Loucy (cell line): Measurements from ENCODE around the gene CTAG2.
"Not testable (repeated sequence)": the region's sequence is repeated elsewhere in the genome, so short reads cannot be mapped to it uniquely, and the experiment has no call there.

Experiments
- H2AFZ ChIP-seq: fragments of 200-600 bp; sonication (generic); 2 replicates; pipeline ENCODE4 v1.6.0; 2016; ENCODE audit warnings: antibody characterized with exemption, mild to moderate bottlenecking, low read length, moderate library complexity
- H3F3A ChIP-seq: fragments of 200-600 bp; 2 replicates; pipeline ENCODE4 v1.6.0; 2016; ENCODE audit warnings: antibody characterized with exemption, low read depth, mild to moderate bottlenecking
- H3K27me3 ChIP-seq: fragments of 200-600 bp; sonication (generic); 2 replicates; pipeline ENCODE4 v1.6.1; 2014; ENCODE audit warnings: low read length, mild to moderate bottlenecking; ENCODE audit not compliant: insufficient read depth, poor library complexity, severe bottlenecking
- H3K36me3 ChIP-seq: fragments of 200-600 bp; sonication (generic); 2 replicates; pipeline ENCODE4 v1.6.1; 2016; ENCODE audit warnings: low read length; ENCODE audit not compliant: insufficient read depth
- H3K4me1 ChIP-seq: fragments of 200-600 bp; sonication (generic); 2 replicates; pipeline ENCODE4 v1.5.1; 2014; ENCODE audit warnings: low read length, mild to moderate bottlenecking; ENCODE audit not compliant: insufficient read depth, poor library complexity, severe bottlenecking
- H3K4me2 ChIP-seq: fragments of 200-600 bp; sonication (generic); 2 replicates; pipeline ENCODE4 v1.6.0; 2014; ENCODE audit warnings: antibody characterized with exemption, low read length, low read depth, mild to moderate bottlenecking; ENCODE audit not compliant: poor library complexity, severe bottlenecking
- H3K4me3 ChIP-seq: fragments of 200-600 bp; sonication (generic); 2 replicates; pipeline ENCODE4 v1.5.1; 2014; ENCODE audit warnings: low read length, mild to moderate bottlenecking, mixed read lengths; ENCODE audit not compliant: poor library complexity, severe bottlenecking
- H3K79me2 ChIP-seq: fragments of 200-600 bp; sonication (generic); 2 replicates; pipeline ENCODE4 v1.6.1; 2014; ENCODE audit warnings: low read length; ENCODE audit not compliant: insufficient read depth
- H3K9ac ChIP-seq: fragments of 200-600 bp; sonication (generic); 2 replicates; pipeline ENCODE4 v1.6.0; 2014; ENCODE audit warnings: mild to moderate bottlenecking, low read depth, low read length, moderate library complexity; ENCODE audit not compliant: poor library complexity, severe bottlenecking
- H3K9me2 ChIP-seq: fragments of 200-600 bp; sonication (generic); replicated peaks from 2 replicates; pipeline ENCODE4 v1.6.1; 2016; ENCODE audit warnings: low read depth, low read length, mixed read lengths
- H3K9me3 ChIP-seq: fragments of 200-600 bp; sonication (generic); 2 replicates; pipeline ENCODE4 v1.6.1; 2014; ENCODE audit warnings: mild to moderate bottlenecking, antibody characterized with exemption, low read length, low read depth; ENCODE audit not compliant: insufficient read depth
- H4K20me1 ChIP-seq: fragments of 200-600 bp; sonication (generic); 2 replicates; pipeline ENCODE4 v1.6.0; 2014; ENCODE audit warnings: antibody characterized with exemption, low read length, mild to moderate bottlenecking; ENCODE audit not compliant: insufficient read depth, poor library complexity, severe bottlenecking
- CTCF ChIP-seq: fragments of 200-600 bp; sonication (generic); conservative IDR thresholded peaks from 2 replicates; pipeline ENCODE4 v1.5.1; 2014; ENCODE audit warnings: mild to moderate bottlenecking, antibody characterized with exemption, low read length
- EZH2phosphoT487 ChIP-seq: fragments of 200-600 bp; IDR thresholded peaks from 2 replicates; pipeline ENCODE4 v1.6.1; 2018; ENCODE audit warnings: antibody characterized with exemption, mild to moderate bottlenecking, moderate library complexity, borderline replicate concordance

CTAG2 gene

GRCh38 chrX:154695911-154696675 lies 42.7 kb upstream of the CTAG2 start:
- Histone ChIP-seq H4K20me1 (no peaks in the 10 kb centered on the region), H3K36me3 (peaks cover 8% of the 10 kb centered on the region; the same call in 1 of the 2 replicates), H3K9me3 (no peaks in the 10 kb centered on the region), H3K4me3 (no peak overlapping the region), H3K4me1 (peaks cover 10% of the 10 kb centered on the region), H2AFZ (no peak overlapping the region), H3K79me2 (no peaks in the 10 kb centered on the region), H3F3A (no peaks in the 10 kb centered on the region), H3K4me2 (peak overlapping the region; percentile 18), H3K9me2 (no peaks in the 10 kb centered on the region), H3K27me3 (no peaks in the 10 kb centered on the region), H3K9ac (no peak overlapping the region)
- no peak for TF ChIP-seq EZH2phosphoT487
- TF ChIP-seq CTCF, result no peak

GRCh38 chrX:154693394-154693793 lies 40.0 kb upstream of the CTAG2 start:
- H3K9ac ChIP-seq, result no peak overlapping the region
- peaks cover 10% of the 10 kb centered on the region for H3K4me1 ChIP-seq
- H3K9me3 ChIP-seq, result no peaks in the 10 kb centered on the region
- no peak overlapping the region for H3K4me2 ChIP-seq
- no peak overlapping the region for H2AFZ ChIP-seq
- H3K9me2 ChIP-seq, result no peaks in the 10 kb centered on the region
- peaks cover 4% of the 10 kb centered on the region; the same call in 1 of the 2 replicates for H3K36me3 ChIP-seq
- H3F3A ChIP-seq, result no peaks in the 10 kb centered on the region
- H4K20me1 ChIP-seq, result no peaks in the 10 kb centered on the region
- H3K4me3 ChIP-seq, result no peak overlapping the region
- TF ChIP-seq EZH2phosphoT487 (no peak), CTCF (no peak)
- H3K79me2 ChIP-seq, result no peaks in the 10 kb centered on the region
- no peaks in the 10 kb centered on the region for H3K27me3 ChIP-seq

- H3K9me3 ChIP-seq, H3K27me3 ChIP-seq, H3K9ac ChIP-seq, H3K36me3 ChIP-seq, H3K79me2 ChIP-seq, H2AFZ ChIP-seq, H4K20me1 ChIP-seq, H3K4me3 ChIP-seq, H3K4me2 ChIP-seq, H3K9me2 ChIP-seq, H3F3A ChIP-seq, H3K4me1 ChIP-seq: not testable (repeated sequence)
Measured at GRCh38 chrX:154690438-154690837, 37.1 kb upstream of the CTAG2 start.

- not testable (repeated sequence) for H3K36me3 ChIP-seq, H3K79me2 ChIP-seq, H3K9me3 ChIP-seq, H2AFZ ChIP-seq, H4K20me1 ChIP-seq, H3K9me2 ChIP-seq, H3K9ac ChIP-seq, H3K4me2 ChIP-seq, H3K27me3 ChIP-seq, H3K4me3 ChIP-seq, H3K4me1 ChIP-seq, H3F3A ChIP-seq
Measured at GRCh38 chrX:154672084-154672483, 18.7 kb upstream of the CTAG2 start.

GRCh38 chrX:154670848-154671247 lies 17.5 kb upstream of the CTAG2 start:
- H3K27me3 ChIP-seq, H3K9me3 ChIP-seq, H3K9me2 ChIP-seq, H3K4me2 ChIP-seq, H3K36me3 ChIP-seq, H3F3A ChIP-seq, H3K4me1 ChIP-seq, H3K79me2 ChIP-seq, H3K9ac ChIP-seq, H2AFZ ChIP-seq, H3K4me3 ChIP-seq, H4K20me1 ChIP-seq: not testable (repeated sequence)
